A549 (cell line): ENCODE results near the gene MAPKAPK2. TPM values are rescaled to one million over a fixed set of nuclear protein-coding genes. Genes with fewer than 3 reads are reported as not detected.

Source experiments
- ATAC-seq, 2 experiments: fragments of 200-7000 bp in 1 of 2; fragments of >200 bp in 1 of 2; cut with Nextera tagmentation in 1 of 2; cut with Tn5 transposase in 1 of 2; 3 replicates each; pipeline versions ENCODE4 v1.8.0 to v1.9.1; 2018 to 2020; ENCODE audit warnings: mild to moderate bottlenecking in 1 of 2, moderate library complexity in 1 of 2
- CTCF ChIA-PET: fragments of 300-600 bp; sonication (Branson Sonifier 250); formaldehyde crosslinking; extraction: SDS; loops from one replicate; lab custom pipeline; 2021; ENCODE audit warnings: antibody characterized with exemption, inconsistent platforms; lab: Yijun Ruan, JAX
- POLR2A ChIA-PET: fragments of 350-600 bp; formaldehyde crosslinking; extraction: SDS; loops from one replicate; lab custom pipeline; 2021; ENCODE audit warnings: antibody characterized with exemption, inconsistent platforms; lab: Yijun Ruan, JAX
- DNase-seq, 2 experiments: peaks; one replicate each; pipeline versions ENCODE4 v3.0.0 to v3.0.0-alpha.2; 2011 to 2016; ENCODE audit warnings: low read depth in 1 of 2, low spot score in 1 of 2
- FAIRE-seq: peaks from 2 replicates; lab custom pipeline; 2011; peaks lifted over from hg19 to GRCh38; lab: Jason Lieb, UNC
- H3K27ac ChIP-seq, 2 experiments: fragments of >200 bp; sonication (Bioruptor Twin); formaldehyde crosslinking; 3 replicates each; pipeline ENCODE4 v1.5.1; 2016 to 2017
- H3K4me1 ChIP-seq: fragments of >200 bp; sonication (Bioruptor Twin); formaldehyde crosslinking; 3 replicates; pipeline ENCODE4 v1.6.1; 2016
- H3K4me2 ChIP-seq: fragments of >200 bp; sonication (Bioruptor Twin); formaldehyde crosslinking; 3 replicates; pipeline ENCODE4 v1.6.1; 2016
- H3K4me3 ChIP-seq: fragments of >200 bp; sonication (Bioruptor Twin); formaldehyde crosslinking; 3 replicates; pipeline ENCODE4 v1.5.1; 2016
- H3K9me3 ChIP-seq: fragments of >200 bp; sonication (Bioruptor Twin); formaldehyde crosslinking; 3 replicates; pipeline ENCODE4 v1.6.1; 2016
- BHLHE40 ChIP-seq: IDR thresholded peaks from 2 replicates; pipeline ENCODE4 v1.6.1; 2012; ENCODE audit warnings: low read depth, low read length, inconsistent platforms
- CBX8 ChIP-seq: fragments of 200-600 bp; sonication (generic); IDR thresholded peaks from 2 replicates; pipeline ENCODE4 v1.6.1; 2016
- CHD2 ChIP-seq: fragments of 150-350 bp; IDR thresholded peaks from 2 replicates; pipeline ENCODE4 v1.6.1; 2014; ENCODE audit warnings: low read length; ENCODE audit not compliant: partially characterized antibody
- E2F6 ChIP-seq: IDR thresholded peaks from 2 replicates; pipeline ENCODE4 v1.6.1; 2012; ENCODE audit warnings: low read depth, borderline replicate concordance
- EHMT2 ChIP-seq: fragments of 200-600 bp; sonication (generic); IDR thresholded peaks from 2 replicates; pipeline ENCODE4 v1.6.1; 2016; ENCODE audit warnings: antibody characterized with exemption, low read depth, mild to moderate bottlenecking, moderate library complexity
- EP300 ChIP-seq, 2 experiments: fragments of >200 bp; sonication (Bioruptor Twin); formaldehyde crosslinking; IDR thresholded peaks; 2 replicates in 1 of 2; 3 replicates in 1 of 2; pipeline ENCODE4 v1.6.1; 2016 to 2017
- FOSB ChIP-seq: fragments of 250-450 bp; sonication (Bioruptor Pico); IDR thresholded peaks from 2 replicates; pipeline ENCODE4 v1.5.0; 2020; ENCODE audit warnings: mild to moderate bottlenecking, moderate library complexity
- FOXS1 ChIP-seq: fragments of 250-450 bp; sonication (Bioruptor Pico); IDR thresholded peaks from 2 replicates; pipeline ENCODE4 v1.5.0; 2020; ENCODE audit warnings: mild to moderate bottlenecking, moderate library complexity
- KDM5A ChIP-seq: fragments of 200-600 bp; sonication (generic); IDR thresholded peaks from 2 replicates; pipeline ENCODE4 v1.6.1; 2016; ENCODE audit warnings: antibody characterized with exemption, mild to moderate bottlenecking
- MAFK ChIP-seq: fragments of 450-650 bp; IDR thresholded peaks from 2 replicates; pipeline ENCODE4 v1.6.1; 2014; ENCODE audit not compliant: partially characterized antibody
- MAX ChIP-seq: IDR thresholded peaks from 2 replicates; pipeline ENCODE4 v1.6.1; 2012
- MAZ ChIP-seq: fragments of 150-350 bp; IDR thresholded peaks from 2 replicates; pipeline ENCODE4 v1.6.1; 2014; ENCODE audit warnings: antibody characterized with exemption, low read depth, low read length, borderline replicate concordance
- MYC ChIP-seq: IDR thresholded peaks from 2 replicates; pipeline ENCODE4 v1.6.1; 2012; ENCODE audit warnings: mild to moderate bottlenecking, inconsistent platforms, low read length, improper control_type of control experiment, borderline replicate concordance
- NR3C1 ChIP-seq: fragments of >200 bp; sonication (Bioruptor Twin); formaldehyde crosslinking; IDR thresholded peaks from 3 replicates; pipeline ENCODE4 v1.6.1; 2017
- PHF8 ChIP-seq: fragments of 200-600 bp; sonication (generic); IDR thresholded peaks from 2 replicates; pipeline ENCODE4 v1.6.1; 2016; ENCODE audit warnings: low read depth, mild to moderate bottlenecking, antibody characterized with exemption, moderate library complexity, borderline replicate concordance
- POLR2A ChIP-seq: IDR thresholded peaks from 2 replicates; pipeline ENCODE4 v1.6.1; 2012; ENCODE audit warnings: mild to moderate bottlenecking, low read length
- POLR2AphosphoS2 ChIP-seq: conservative IDR thresholded peaks from 2 replicates; pipeline ENCODE4 v1.6.1; 2012; ENCODE audit warnings: low read length, improper control_type of control experiment, inconsistent platforms
- RAD21 ChIP-seq, 2 experiments: fragments of >200 bp in 1 of 2; sonication (Bioruptor Twin) in 1 of 2; formaldehyde crosslinking in 1 of 2; IDR thresholded peaks in 1 of 2; conservative IDR thresholded peaks in 1 of 2; 2 replicates in 1 of 2; 3 replicates in 1 of 2; pipeline ENCODE4 v1.6.1; 2012 to 2018; ENCODE audit warnings: inconsistent platforms in 1 of 2
- RARB ChIP-seq: fragments of 250-450 bp; sonication (Bioruptor Pico); IDR thresholded peaks from 2 replicates; pipeline ENCODE4 v1.8.0; 2021; ENCODE audit warnings: mild to moderate bottlenecking, moderate library complexity
- RCOR1 ChIP-seq: fragments of 150-350 bp; IDR thresholded peaks from 2 replicates; pipeline ENCODE4 v1.6.1; 2014; ENCODE audit warnings: antibody characterized with exemption, low read length, low read depth
- RNF2 ChIP-seq: fragments of 200-600 bp; sonication (generic); IDR thresholded peaks from 2 replicates; pipeline ENCODE4 v1.6.1; 2016; ENCODE audit warnings: low read depth, mild to moderate bottlenecking, antibody characterized with exemption, moderate library complexity, borderline replicate concordance
- SMC3 ChIP-seq: fragments of >200 bp; sonication (Bioruptor Twin); formaldehyde crosslinking; IDR thresholded peaks from 3 replicates; pipeline ENCODE4 v1.6.1; 2018; ENCODE audit warnings: inconsistent platforms
- ZNF302 ChIP-seq: fragments of 250-450 bp; sonication (Bioruptor Pico); IDR thresholded peaks from 2 replicates; pipeline ENCODE4 v1.9.0; 2021; ENCODE audit warnings: inconsistent platforms, mild to moderate bottlenecking, moderate library complexity
- WGBS: methylation state at CpG from one replicate; pipeline ENCODE4 v1.1.6; 2017; ENCODE audit errors: missing lambda C conversion rate; 5-methylcytosine and 5-hydroxymethylcytosine counted together
- polyA plus RNA-seq, 4 experiments: library from polyadenylated mRNA; depleted of rRNA in 3 of 4; stranded (reverse); fragments of >200 nt; fragmentation: RNase III in 1 of 4; extraction: RNeasy Plus Mini Kit Qiagen cat#74134 plus additional on column Dnase treatment in 1 of 4; gene quantifications; 2 replicates in 3 of 4; 3 replicates in 1 of 4; pipeline ENCODE4 v1.2.3, GENCODE V29; 2011 to 2017
- TF ChIP-seq, protein P1 (sequence below): fragments of >200 bp; sonication (Bioruptor Twin); formaldehyde crosslinking; IDR thresholded peaks from 3 replicates; pipeline ENCODE4 v1.5.1; 2016
- TF ChIP-seq, protein P2 (sequence below): fragments of >200 bp; sonication (Bioruptor Twin); formaldehyde crosslinking; IDR thresholded peaks from 2 replicates; pipeline ENCODE4 v1.6.1; 2016

MAPKAPK2 gene
- polyA plus RNA-seq, 2 of the 4 experiments (the other 2 are of a cell fraction), result 37.2 to 43.0 TPM

GRCh38 chr1:206738370-206739366 lies 54.0 kb downstream of the MAPKAPK2 start:
- no peaks in the 10 kb centered on the region for H3K9me3 ChIP-seq
- no peak for TF ChIP-seq FOXS1 (CRISPR knock-in tag)
- TF ChIP-seq, protein P1, sequence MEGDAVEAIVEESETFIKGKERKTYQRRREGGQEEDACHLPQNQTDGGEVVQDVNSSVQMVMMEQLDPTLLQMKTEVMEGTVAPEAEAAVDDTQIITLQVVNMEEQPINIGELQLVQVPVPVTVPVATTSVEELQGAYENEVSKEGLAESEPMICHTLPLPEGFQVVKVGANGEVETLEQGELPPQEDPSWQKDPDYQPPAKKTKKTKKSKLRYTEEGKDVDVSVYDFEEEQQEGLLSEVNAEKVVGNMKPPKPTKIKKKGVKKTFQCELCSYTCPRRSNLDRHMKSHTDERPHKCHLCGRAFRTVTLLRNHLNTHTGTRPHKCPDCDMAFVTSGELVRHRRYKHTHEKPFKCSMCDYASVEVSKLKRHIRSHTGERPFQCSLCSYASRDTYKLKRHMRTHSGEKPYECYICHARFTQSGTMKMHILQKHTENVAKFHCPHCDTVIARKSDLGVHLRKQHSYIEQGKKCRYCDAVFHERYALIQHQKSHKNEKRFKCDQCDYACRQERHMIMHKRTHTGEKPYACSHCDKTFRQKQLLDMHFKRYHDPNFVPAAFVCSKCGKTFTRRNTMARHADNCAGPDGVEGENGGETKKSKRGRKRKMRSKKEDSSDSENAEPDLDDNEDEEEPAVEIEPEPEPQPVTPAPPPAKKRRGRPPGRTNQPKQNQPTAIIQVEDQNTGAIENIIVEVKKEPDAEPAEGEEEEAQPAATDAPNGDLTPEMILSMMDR, result peak; percentile 51
- TF ChIP-seq MAX, result no peak
- TF ChIP-seq SMC3, result peak; percentile 38; the same call in 1 of the 3 replicates
- TF ChIP-seq ZNF302 (CRISPR knock-in tag), result no peak
- peak; percentile 43 to 53; a peak in 4 of 5 replicates for TF ChIP-seq RAD21 (conservative IDR thresholded peaks at IDR 0.05 in 1 of 2, IDR thresholded peaks at IDR 0.05 in 1 of 2)
- TF ChIP-seq NR3C1, result no peak
- TF ChIP-seq RCOR1, result no peak
- TF ChIP-seq CBX8, result no peak
- ATAC-seq, result peak; percentile 50 to 60; a peak in 4 of 6 replicates
- H3K4me3 ChIP-seq, result no peak overlapping the region
- peak; percentile 43 to 53 for DNase-seq
- ChIA-PET CTCF (interaction anchor here (0.7 to 4.8 kb wide), 13 partner anchors 8 to 244 kb away, joined by 3 to 54 read pairs (median 6); partner anchors contain the start of gene IL20), POLR2A (no interaction called here)
- H3K4me2 ChIP-seq, result no peak overlapping the region
- H3K27ac ChIP-seq, result no peak overlapping the region
- WGBS, result 80% methylated on average over 3 of the region's 3 CpGs
- peaks cover 6% of the 10 kb centered on the region; the same call in 1 of the 3 replicates for H3K4me1 ChIP-seq
- no peak for FAIRE-seq

DNA sequence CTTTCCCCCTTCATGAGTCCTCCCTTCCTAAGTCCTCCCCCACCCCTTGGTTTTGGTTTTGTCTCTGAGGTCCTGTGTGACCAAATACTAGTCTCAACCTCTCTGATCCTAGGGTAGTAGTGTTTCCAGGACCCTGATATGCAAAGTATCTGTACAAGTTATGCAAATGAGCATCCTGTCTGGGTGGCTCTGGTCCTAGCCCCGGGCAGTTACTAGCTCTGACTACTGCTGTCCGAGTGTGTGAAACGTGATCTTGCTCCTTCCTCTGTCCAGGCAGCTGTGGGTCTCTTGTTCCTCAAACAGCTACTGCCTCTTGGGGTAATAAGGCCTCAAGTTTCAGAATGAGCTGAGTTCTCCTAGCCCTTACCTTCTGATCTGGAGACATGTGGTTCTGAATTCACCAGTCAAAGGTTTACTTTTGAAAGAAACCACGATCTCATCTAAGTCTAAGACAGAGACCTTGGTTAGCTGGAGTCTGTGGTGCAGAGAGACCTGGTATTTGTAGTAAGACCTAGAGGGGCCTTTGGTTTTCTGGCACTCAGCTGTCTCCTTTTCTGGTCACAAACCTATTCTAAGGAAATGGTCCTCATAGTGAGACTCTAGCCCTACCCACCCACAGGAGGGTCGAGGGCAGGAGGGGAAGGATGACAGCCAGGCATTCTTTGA lies 54.8 kb downstream of the MAPKAPK2 start:
- WGBS, result 58% methylated on average over 5 of the region's 5 CpGs
- no peak for DNase-seq
- Histone ChIP-seq H3K4me2 (no peak overlapping the region), H3K9me3 (no peaks in the 10 kb centered on the region)
- no peak for TF ChIP-seq KDM5A
- TF ChIP-seq, all 56 proteins: peak for 0
- no peak for ATAC-seq
- H3K27ac ChIP-seq, result no peak overlapping the region
- ChIA-PET POLR2A (no interaction called here), CTCF (interaction anchor here (0.6 to 1.9 kb wide), 14 partner anchors 9 to 264 kb away, joined by 3 to 12 read pairs (median 4); partner anchors contain the start of gene IL20)
- no peak for FAIRE-seq
- peaks cover 6% of the 10 kb centered on the region; the same call in 1 of the 3 replicates for H3K4me1 ChIP-seq
- H3K4me3 ChIP-seq, result no peak overlapping the region

DNA sequence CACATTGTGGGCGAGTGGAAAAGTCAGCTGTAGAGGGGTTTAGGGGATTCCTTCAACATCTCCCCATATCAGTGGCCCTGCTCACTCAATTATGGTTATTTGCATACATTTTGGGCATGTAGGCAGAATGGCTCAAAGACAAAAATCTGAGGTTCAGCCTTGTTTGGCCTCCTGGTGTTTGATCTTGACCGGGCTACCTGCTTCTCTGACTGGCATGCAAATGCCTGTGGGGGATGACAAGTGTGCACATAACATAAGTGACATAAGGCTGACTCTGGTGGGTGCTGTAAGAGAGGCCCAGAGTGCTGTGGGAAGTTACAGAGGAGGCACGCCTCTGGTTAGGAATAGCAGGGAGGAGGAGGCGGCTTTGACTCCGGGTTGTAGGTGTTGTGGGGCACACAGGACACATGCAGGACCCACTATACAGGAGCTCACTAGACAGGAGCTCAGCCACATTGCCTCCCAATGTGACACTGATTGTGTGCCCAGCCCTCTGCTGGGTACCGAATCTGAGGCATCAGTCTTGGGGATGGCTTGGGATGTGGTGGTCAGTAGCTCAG lies 56.5 kb downstream of the MAPKAPK2 start:
- no peak for ATAC-seq
- H3K27ac ChIP-seq, result no peak overlapping the region
- H3K4me1 ChIP-seq, result peaks cover 6% of the 10 kb centered on the region; the same call in 1 of the 3 replicates
- no peak overlapping the region for H3K4me3 ChIP-seq
- no peak for DNase-seq
- POLR2A ChIA-PET, result no interaction called here
- CTCF ChIA-PET, result interaction anchor here (0.6 to 1.9 kb wide), 9 partner anchors 8 to 241 kb away, joined by 3 to 6 read pairs (median 4); no protein-coding TSS in a partner anchor
- H3K9me3 ChIP-seq, result no peaks in the 10 kb centered on the region
- H3K4me2 ChIP-seq, result no peak overlapping the region
- whole genome bisulfite sequencing, result 91% methylated on average over 6 of the region's 6 CpGs
- no peak for FAIRE-seq
- TF ChIP-seq RARB (no peak), FOSB (CRISPR knock-in tag) (no peak), CBX8 (no peak), EHMT2 (no peak), CHD2 (no peak), E2F6 (no peak), POLR2AphosphoS2 (no peak), MAZ (no peak), MAFK (no peak), BHLHE40 (no peak), RAD21 (conservative IDR thresholded peaks at IDR 0.05 in 1 of 2, IDR thresholded peaks at IDR 0.05 in 1 of 2) (no peak), PHF8 (no peak), MAX (no peak), RNF2 (no peak), MYC (no peak), POLR2A (no peak), EP300 (IDR thresholded peaks at IDR 0.05) (no peak)
- TF ChIP-seq, protein P2, sequence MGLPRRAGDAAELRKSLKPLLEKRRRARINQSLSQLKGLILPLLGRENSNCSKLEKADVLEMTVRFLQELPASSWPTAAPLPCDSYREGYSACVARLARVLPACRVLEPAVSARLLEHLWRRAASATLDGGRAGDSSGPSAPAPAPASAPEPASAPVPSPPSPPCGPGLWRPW, result no peak
